IMR-90 (cell line): ENCODE results near the gene SS18L1. TPM values are rescaled to one million over a fixed set of nuclear protein-coding genes. Genes with fewer than 3 reads are reported as not detected.

ENCODE experiments used
- ATAC-seq: fragments of 200-7000 bp; cut with Tn5 transposase; 2 replicates; pipeline ENCODE4 v1.9.1; 2020; ENCODE audit warnings: low read depth, mild to moderate bottlenecking, moderate library complexity
- BruUV-seq: library from RNA; stranded (reverse); fragments of 400-500 nt; replicated peaks from 2 replicates; lab custom pipeline; 2021; lab: Mats Ljungman, UMichigan
- CTCF ChIA-PET: fragments of 300-600 bp; formaldehyde crosslinking; extraction: SDS; loops from one replicate; lab custom pipeline; 2021; ENCODE audit warnings: antibody characterized with exemption; lab: Yijun Ruan, JAX
- POLR2A ChIA-PET: fragments of 300-600 bp; sonication (Branson Sonifier 250); formaldehyde crosslinking; loops from one replicate; lab custom pipeline; 2022; ENCODE audit warnings: antibody characterized with exemption; ENCODE audit not compliant: unreplicated experiment; lab: Charles Lee
- DNase-seq: peaks from one replicate; pipeline ENCODE4 v3.0.0; 2013
- H2AFZ ChIP-seq: replicated peaks from 2 replicates; pipeline ENCODE3; 2013; ENCODE audit warnings: low read length, mild to moderate bottlenecking; ENCODE audit not compliant: poor library complexity
- H2AK5ac ChIP-seq: 2 replicates; pipeline ENCODE4 v1.6.1; 2013; ENCODE audit warnings: low read depth, low read length, inconsistent platforms
- H2AK9ac ChIP-seq: replicated peaks from 2 replicates; pipeline ENCODE3; 2013; ENCODE audit warnings: mild to moderate bottlenecking, low read depth, low read length, moderate library complexity; ENCODE audit not compliant: poor library complexity
- H2BK120ac ChIP-seq: 2 replicates; pipeline ENCODE4 v1.6.1; 2013; ENCODE audit warnings: low read depth, low read length, inconsistent platforms
- H2BK15ac ChIP-seq: 3 replicates; pipeline ENCODE4 v1.6.1; 2013; ENCODE audit warnings: low read depth, low read length, inconsistent platforms
- H2BK20ac ChIP-seq: 2 replicates; pipeline ENCODE4 v1.6.1; 2013; ENCODE audit warnings: low read depth, mild to moderate bottlenecking, inconsistent platforms, low read length, moderate library complexity
- H2BK5ac ChIP-seq: 2 replicates; pipeline ENCODE4 v1.6.1; 2013; ENCODE audit warnings: mild to moderate bottlenecking, low read depth, low read length, inconsistent platforms; ENCODE audit not compliant: poor library complexity, severe bottlenecking
- H3K14ac ChIP-seq: replicated peaks from 2 replicates; pipeline ENCODE4 v1.6.1; 2013; ENCODE audit warnings: low read depth, low read length, inconsistent platforms
- H3K18ac ChIP-seq: 2 replicates; pipeline ENCODE4 v1.6.1; 2013; ENCODE audit warnings: low read depth, low read length, control low read depth
- H3K23ac ChIP-seq: 2 replicates; pipeline ENCODE4 v1.6.1; 2013; ENCODE audit warnings: low read depth, low read length, inconsistent platforms
- H3K27ac ChIP-seq: 2 replicates; pipeline ENCODE4 v1.5.1; 2013; ENCODE audit warnings: mild to moderate bottlenecking, control low read depth, low read length; ENCODE audit not compliant: insufficient read depth
- H3K27me3 ChIP-seq: 2 replicates; pipeline ENCODE4 v1.6.1; 2013; ENCODE audit warnings: low read length; ENCODE audit not compliant: control insufficient read depth, insufficient read depth
- H3K36me3 ChIP-seq: 2 replicates; pipeline ENCODE4 v1.6.1; 2013; ENCODE audit warnings: low read length, mixed read lengths; ENCODE audit not compliant: control insufficient read depth, insufficient read depth
- H3K4ac ChIP-seq: 2 replicates; pipeline ENCODE4 v1.6.1; 2013; ENCODE audit warnings: low read depth, low read length, inconsistent platforms
- H3K4me1 ChIP-seq: 2 replicates; pipeline ENCODE4 v1.6.1; 2013; ENCODE audit warnings: low read length, mixed read lengths; ENCODE audit not compliant: control insufficient read depth, insufficient read depth
- H3K4me2 ChIP-seq: 2 replicates; pipeline ENCODE4 v1.6.1; 2013; ENCODE audit warnings: low read depth, mild to moderate bottlenecking, control low read depth, low read length, moderate library complexity
- H3K4me3 ChIP-seq: 2 replicates; pipeline ENCODE4 v1.5.1; 2013; ENCODE audit warnings: low read depth, mild to moderate bottlenecking, control low read depth, low read length, moderate library complexity; ENCODE audit not compliant: insufficient read depth
- H3K56ac ChIP-seq: 2 replicates; pipeline ENCODE4 v1.6.1; 2013; ENCODE audit warnings: low read length, inconsistent platforms; ENCODE audit not compliant: insufficient read depth; ENCODE audit errors: extremely low read depth
- H3K79me1 ChIP-seq, 2 experiments: 2 replicates each; pipeline ENCODE4 v1.6.1; 2013; ENCODE audit warnings: low read length in 2 of 2, inconsistent platforms in 1 of 2, low read depth in 1 of 2
- H3K9ac ChIP-seq: 2 replicates; pipeline ENCODE4 v1.6.1; 2013; ENCODE audit warnings: low read depth, low read length, control low read depth
- H3K9me1 ChIP-seq: 2 replicates; pipeline ENCODE4 v1.6.1; 2013; ENCODE audit warnings: low read length, inconsistent platforms; ENCODE audit not compliant: insufficient read depth
- H3K9me3 ChIP-seq: 2 replicates; pipeline ENCODE4 v1.6.1; 2013; ENCODE audit warnings: low read length; ENCODE audit not compliant: control insufficient read depth, insufficient read depth
- H4K20me1 ChIP-seq: 2 replicates; pipeline ENCODE4 v1.6.1; 2013; ENCODE audit warnings: low read length, inconsistent platforms; ENCODE audit not compliant: insufficient read depth
- H4K5ac ChIP-seq: 2 replicates; pipeline ENCODE4 v1.6.1; 2013; ENCODE audit warnings: mild to moderate bottlenecking, low read depth, low read length, control low read depth
- H4K8ac ChIP-seq, 2 experiments: 2 replicates each; pipeline ENCODE4 v1.6.1; 2013; ENCODE audit warnings: low read depth in 2 of 2, low read length in 2 of 2, control low read depth in 1 of 2, inconsistent platforms in 1 of 2
- H4K91ac ChIP-seq: 2 replicates; pipeline ENCODE4 v1.6.1; 2013; ENCODE audit warnings: low read depth, low read length, inconsistent platforms; ENCODE audit not compliant: insufficient read depth
- BHLHE40 ChIP-seq: fragments of 150-350 bp; IDR thresholded peaks from 2 replicates; pipeline ENCODE4 v1.6.1; 2016; ENCODE audit warnings: mild to moderate bottlenecking, low read depth, low read length
- CEBPB ChIP-seq: IDR thresholded peaks from 2 replicates; pipeline ENCODE4 v1.6.1; 2012; ENCODE audit warnings: low read depth, low read length, improper control_type of control experiment
- CHD1 ChIP-seq: IDR thresholded peaks from 2 replicates; pipeline ENCODE4 v1.6.1; 2012; ENCODE audit warnings: low read depth, low read length, improper control_type of control experiment
- CTCF ChIP-seq: conservative IDR thresholded peaks from 2 replicates; pipeline ENCODE4 v1.5.1; 2012; ENCODE audit warnings: mild to moderate bottlenecking, low read depth, low read length, improper control_type of control experiment
- ELK1 ChIP-seq: fragments of 150-350 bp; IDR thresholded peaks from 2 replicates; pipeline ENCODE4 v1.6.1; 2016; ENCODE audit warnings: low read depth, mild to moderate bottlenecking, low read length, moderate library complexity, borderline replicate concordance
- FOS ChIP-seq: fragments of 150-350 bp; IDR thresholded peaks from 2 replicates; pipeline ENCODE4 v1.6.1; 2016; ENCODE audit warnings: low read depth, low read length
- MAFK ChIP-seq: IDR thresholded peaks from 2 replicates; pipeline ENCODE4 v1.6.1; 2012; ENCODE audit warnings: low read depth, low read length, improper control_type of control experiment
- MAZ ChIP-seq: IDR thresholded peaks from 2 replicates; pipeline ENCODE4 v1.6.1; 2012; ENCODE audit warnings: low read depth, mild to moderate bottlenecking, low read length, improper control_type of control experiment, moderate library complexity, borderline replicate concordance
- MXI1 ChIP-seq: IDR thresholded peaks from 2 replicates; pipeline ENCODE4 v1.6.1; 2012; ENCODE audit warnings: low read depth, mild to moderate bottlenecking, low read length, moderate library complexity, borderline replicate concordance
- NFE2L2 ChIP-seq: fragments of 150-350 bp; IDR thresholded peaks from 2 replicates; pipeline ENCODE4 v1.6.1; 2016; ENCODE audit warnings: low read depth, mild to moderate bottlenecking, low read length
- POLR2A ChIP-seq: IDR thresholded peaks from 2 replicates; pipeline ENCODE4 v1.6.1; 2012; ENCODE audit warnings: mild to moderate bottlenecking, low read depth, low read length
- RAD21 ChIP-seq: IDR thresholded peaks from 2 replicates; pipeline ENCODE4 v1.6.1; 2012; ENCODE audit warnings: low read length, improper control_type of control experiment
- RCOR1 ChIP-seq: IDR thresholded peaks from 2 replicates; pipeline ENCODE4 v1.6.1; 2012; ENCODE audit warnings: mild to moderate bottlenecking, low read length, improper control_type of control experiment; ENCODE audit not compliant: insufficient replicate concordance
- RFX5 ChIP-seq: IDR thresholded peaks from 2 replicates; pipeline ENCODE4 v1.8.0; 2012; ENCODE audit warnings: low read depth, mild to moderate bottlenecking, low read length, moderate library complexity
- SMC3 ChIP-seq: fragments of 150-350 bp; IDR thresholded peaks from 2 replicates; pipeline ENCODE4 v1.6.1; 2016; ENCODE audit warnings: low read depth, mild to moderate bottlenecking, antibody characterized with exemption, low read length, moderate library complexity
- WGBS, 2 experiments: methylation state at CpG; one replicate each; pipeline versions ENCODE4 v1.1.5 to v1.1.7; 2013; ENCODE audit warnings: missing lambda C conversion rate in 2 of 2; ENCODE audit not compliant: insufficient read length in 1 of 2; ENCODE audit errors: extremely low coverage in 2 of 2; 5-methylcytosine and 5-hydroxymethylcytosine counted together
- dilution Hi-C: fragments of 300-500 bp; cut with HindIII; formaldehyde crosslinking; loops from one replicate; pipeline ENCODE4 v1.14.3; 2018; ENCODE audit warnings: low sequenced_read_pairs; ENCODE audit not compliant: unreplicated experiment
- in situ Hi-C: fragments of 300-500 bp; cut with MboI; formaldehyde crosslinking; loops from 3 replicates; pipeline ENCODE4 v1.14.3; 2019; ENCODE audit warnings: low sequenced_read_pairs, inconsistent platforms, mixed read lengths
- intact Hi-C: fragments of 100-400 bp; cut with micrococcal nuclease; formaldehyde crosslinking; loops from 2 replicates; pipeline ENCODE4 v1.10.0; 2022
- polyA plus RNA-seq, 3 experiments: library from polyadenylated mRNA; depleted of rRNA; stranded (reverse); fragments of >200 nt; gene quantifications; 2 replicates each; pipeline ENCODE4 v1.2.3, GENCODE V29; 2012; ENCODE audit warnings: low replicate concordance in 1 of 3
- total RNA-seq: library from RNA; depleted of rRNA; stranded (reverse); fragments of >200 nt; gene quantifications from 2 replicates; pipeline ENCODE4 v1.2.3, GENCODE V29; 2012
- TF ChIP-seq, protein P1 (sequence below): fragments of 150-350 bp; IDR thresholded peaks from 2 replicates; pipeline ENCODE4 v1.6.1; 2017; ENCODE audit warnings: mild to moderate bottlenecking, antibody characterized with exemption, low read length, low read depth

Gene SS18L1
- total and polyA plus RNA-seq, 2 of the 4 experiments (the other 2 are of a cell fraction), result 8.1 to 12.2 TPM

DNA sequence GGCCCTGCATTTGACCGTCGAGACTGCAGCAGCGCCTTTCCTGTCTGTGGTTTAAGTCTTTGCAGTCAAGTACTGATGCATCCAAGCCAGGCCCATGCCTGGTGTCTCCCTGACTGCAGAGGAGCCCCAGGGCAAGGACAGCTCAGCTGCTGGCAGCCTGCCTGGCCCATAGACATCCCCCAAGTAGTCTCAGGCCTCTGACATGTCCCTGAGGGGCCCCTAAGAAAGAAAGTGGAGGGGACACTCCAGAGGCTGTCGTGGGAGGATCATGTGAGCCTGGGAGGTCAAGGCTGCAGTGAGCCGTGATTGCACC lies 58.5 kb downstream of the SS18L1 start:
- peaks cover 43% of the 10 kb centered on the region for H3K36me3 ChIP-seq
- H2BK5ac ChIP-seq, result no peak overlapping the region
- dilution Hi-C loops (no loop called here), in situ Hi-C loops (no loop called here), intact Hi-C loops (no loop called here)
- WGBS, 2 experiments, result 100% methylated on average over 3 of the region's 5 CpGs; no CpG with 5 or more reads in 1 of the 2 experiments
- no peak overlapping the region for H3K4me3 ChIP-seq
- no peak overlapping the region for H4K8ac ChIP-seq
- no peak overlapping the region for H2BK20ac ChIP-seq
- no peak overlapping the region for H4K91ac ChIP-seq
- no peaks in the 10 kb centered on the region for H3K4me1 ChIP-seq
- no TSS peak for BruUV-seq
- H3K4me2 ChIP-seq, result no peak overlapping the region
- no peak overlapping the region for H3K27ac ChIP-seq
- no peak overlapping the region for H3K4ac ChIP-seq
- H3K18ac ChIP-seq, result no peak overlapping the region
- POLR2A ChIA-PET, result no interaction called here
- peaks cover 4% of the 10 kb centered on the region; the same call in 1 of the 2 replicates for H4K20me1 ChIP-seq
- no peaks in the 10 kb centered on the region for H3K9me3 ChIP-seq
- no peak overlapping the region for H2BK15ac ChIP-seq
- DNase-seq (peak; percentile 45), ATAC-seq (peak; percentile 55)
- no peak overlapping the region for H2BK120ac ChIP-seq
- no peak overlapping the region for H3K14ac ChIP-seq
- no peaks in the 10 kb centered on the region for H3K27me3 ChIP-seq
- H2AK9ac ChIP-seq, result peak overlapping the region; percentile 61
- CTCF ChIA-PET, result no interaction called here
- H3K23ac ChIP-seq, result no peak overlapping the region
- no peaks in the 10 kb centered on the region; the same call in 1 of the 2 replicates for H3K9me1 ChIP-seq
- H3K56ac ChIP-seq, result no peak overlapping the region
- TF ChIP-seq SMC3 (no peak), MAFK (no peak), MAZ (no peak), CEBPB (no peak), POLR2A (no peak), ELK1 (no peak), RCOR1 (no peak), RAD21 (no peak), NFE2L2 (no peak), CTCF (no peak), BHLHE40 (no peak), CHD1 (no peak), RFX5 (no peak), FOS (no peak), MXI1 (no peak)
- TF ChIP-seq, protein P1, sequence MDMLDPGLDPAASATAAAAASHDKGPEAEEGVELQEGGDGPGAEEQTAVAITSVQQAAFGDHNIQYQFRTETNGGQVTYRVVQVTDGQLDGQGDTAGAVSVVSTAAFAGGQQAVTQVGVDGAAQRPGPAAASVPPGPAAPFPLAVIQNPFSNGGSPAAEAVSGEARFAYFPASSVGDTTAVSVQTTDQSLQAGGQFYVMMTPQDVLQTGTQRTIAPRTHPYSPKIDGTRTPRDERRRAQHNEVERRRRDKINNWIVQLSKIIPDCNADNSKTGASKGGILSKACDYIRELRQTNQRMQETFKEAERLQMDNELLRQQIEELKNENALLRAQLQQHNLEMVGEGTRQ, result no peak
- no peak overlapping the region for H2AFZ ChIP-seq
- no peak overlapping the region for H3K9ac ChIP-seq
- no peak overlapping the region for H4K5ac ChIP-seq
- no peaks in the 10 kb centered on the region; a peak in 2 of 4 replicates for H3K79me1 ChIP-seq
- H2AK5ac ChIP-seq, result no peak overlapping the region
